Right lobe of liver (tissue), 6 donors: Measurements from ENCODE around the gene XKR3. TPM values are rescaled to one million over a fixed set of nuclear protein-coding genes. Genes with fewer than 3 reads are reported as not detected.
"Not testable (repeated sequence)": the region's sequence is repeated elsewhere in the genome, so short reads cannot be mapped to it uniquely, and the experiment has no call there.

ENCODE experiments used
- ATAC-seq, 4 donors: fragments of 200-7000 bp; cut with Tn5 transposase; one replicate each; pipeline ENCODE4 v1.9.1; 2020; ENCODE audit warnings: mild to moderate bottlenecking in 4 of 4, moderate library complexity in 4 of 4
- DNase-seq, 3 donors: peaks; one replicate each; pipeline ENCODE4 v3.0.0-alpha.2; 2020
- H3K27ac ChIP-seq, 3 donors: fragments of 200-600 bp; one replicate each; pipeline ENCODE4 v1.8.0; 2022
- H3K27me3 ChIP-seq, 2 donors: fragments of 200-600 bp; one replicate each; pipeline ENCODE4 v1.8.0; 2022
- H3K36me3 ChIP-seq, 4 donors: fragments of 200-600 bp; sonication (generic) in 1 of 4; one replicate each; pipeline versions ENCODE4 v1.5.1 to v1.8.0; 2017 to 2022; ENCODE audit warnings: control low read depth in 1 of 4
- H3K4me1 ChIP-seq, 4 donors: fragments of 200-600 bp; sonication (generic) in 1 of 4; one replicate each; pipeline versions ENCODE4 v1.5.1 to v1.8.0; 2017 to 2022; ENCODE audit warnings: control low read depth in 1 of 4
- H3K4me3 ChIP-seq, 3 donors: fragments of 200-600 bp; one replicate each; pipeline ENCODE4 v1.8.0; 2022
- H3K9me3 ChIP-seq, 4 donors: fragments of 200-600 bp; sonication (generic) in 1 of 4; one replicate each; pipeline versions ENCODE4 v1.5.1 to v1.8.0; 2017 to 2022; ENCODE audit warnings: control low read depth in 1 of 4
- CTCF ChIP-seq, 4 donors: fragments of 200-600 bp in 3 of 4; fragments of 450-650 bp in 1 of 4; IDR thresholded peaks; one replicate each; pipeline versions ENCODE4 v1.5.1 to v1.8.0; 2016 to 2022; ENCODE audit warnings: antibody characterized with exemption in 4 of 4, mild to moderate bottlenecking in 2 of 4
- POLR2A ChIP-seq: fragments of 450-650 bp; IDR thresholded peaks from one replicate; pipeline ENCODE4 v1.6.1; 2017; ENCODE audit warnings: antibody characterized with exemption, mild to moderate bottlenecking
- WGBS: methylation state at CpG from one replicate; pipeline ENCODE4 v1.1.6; 2018; ENCODE audit warnings: low coverage, low lambda C conversion rate; ENCODE audit not compliant: insufficient coverage; ENCODE audit errors: missing lambda C conversion rate; 5-methylcytosine and 5-hydroxymethylcytosine counted together
- intact Hi-C, 2 donors: fragments of 100-400 bp; cut with DNase I; formaldehyde crosslinking; loops; one replicate each; pipeline versions ENCODE4 v1.11.2 to v1.14.1; 2022
- total RNA-seq, 6 experiments: library from RNA; depleted of rRNA in 2 of 6; stranded (reverse); fragments of >200 nt in 2 of 6; fragmentation: NEBNext Ultra II Directional in 3 of 6; extraction: Animal tissue kit (Norgen Biotek cat#: 25700) in 3 of 6; gene quantifications; one replicate each; pipeline versions ENCODE4 v1.1.0 to v1.2.4, GENCODE V29; 2016 to 2023
- donor health status: DM: no; HTN: yes; CAD: no.
- donor health status: DM: no; HTN: no; CAD: no.
- donor health status: DM: no; HTN: no; CAD: no.
- donor health status: DM: no; HTN: yes; CAD: no.
- donor health status: DM: no; HTN: yes; CAD: no.

Gene XKR3
- total RNA-seq, 6 experiments from 2014 or later, result not detected

GRCh38 chr22:16801571-16801970, 23.6 kb downstream of the XKR3 start:
- no peak for TF ChIP-seq CTCF (IDR thresholded peaks at IDR 0.05)
- no peak for TF ChIP-seq POLR2A
- Histone ChIP-seq H3K27ac (no peak overlapping the region), H3K9me3 (no peaks in the 10 kb centered on the region), H3K36me3 (no peaks in the 10 kb centered on the region), H3K4me1 (no peaks in the 10 kb centered on the region), H3K27me3 (peaks cover 0 to 5% of the 10 kb centered on the region in 2 donors), H3K4me3 (no peak overlapping the region)
- WGBS, result 64% methylated on average over 3 of the region's 3 CpGs
- ATAC-seq (no peak), DNase-seq (no peak)
- intact Hi-C loops, result no loop called here

- intact Hi-C loops, result no loop called here
- WGBS, result 55% methylated on average over 2 of the region's 3 CpGs
- TF ChIP-seq CTCF (IDR thresholded peaks at IDR 0.05) (no peak), POLR2A (no peak)
- no peaks in the 10 kb centered on the region for H3K4me1 ChIP-seq
- no peaks in the 10 kb centered on the region for H3K36me3 ChIP-seq
- DNase-seq, result no peak
- no peak for ATAC-seq
- H3K27ac ChIP-seq, result no peak overlapping the region
- H3K27me3 ChIP-seq, result peaks cover 0 to 5% of the 10 kb centered on the region in 2 donors
- H3K9me3 ChIP-seq, result no peaks in the 10 kb centered on the region
- no peak overlapping the region for H3K4me3 ChIP-seq
Observed at GRCh38 chr22:16801088-16801487, 24.1 kb downstream of the XKR3 start.

GRCh38 chr22:16800358-16800757, 24.9 kb downstream of the XKR3 start:
- ATAC-seq, result no peak

GRCh38 chr22:16795504-16795903, 29.7 kb downstream of the XKR3 start:
- H3K9me3 ChIP-seq, H3K4me3 ChIP-seq, intact Hi-C loops, H3K27me3 ChIP-seq, H3K27ac ChIP-seq, ATAC-seq, H3K36me3 ChIP-seq, H3K4me1 ChIP-seq, DNase-seq: not testable (repeated sequence)
- WGBS, result 75% methylated on average over 1 of the region's 1 CpG

More at GRCh38 chr22:16800358-16800757, 24.9 kb downstream of the XKR3 start:
- intact Hi-C loops, result no loop called here
- Histone ChIP-seq H3K27me3 (no peaks in the 10 kb centered on the region), H3K36me3 (no peaks in the 10 kb centered on the region), H3K27ac (no peak overlapping the region), H3K4me3 (no peak overlapping the region), H3K9me3 (no peaks in the 10 kb centered on the region), H3K4me1 (no peaks in the 10 kb centered on the region)
- DNase-seq, result no peak
- no peak for TF ChIP-seq POLR2A
- no peak for TF ChIP-seq CTCF (IDR thresholded peaks at IDR 0.05)
- 41% methylated on average over 1 of the region's 1 CpG for WGBS

GRCh38 chr22:16793831-16794230, 31.4 kb downstream of the XKR3 start:
- Histone ChIP-seq H3K9me3 (no peaks in the 10 kb centered on the region), H3K36me3 (no peaks in the 10 kb centered on the region), H3K27ac (no peak overlapping the region), H3K4me3 (no peak overlapping the region), H3K27me3 (no peaks in the 10 kb centered on the region), H3K4me1 (no peaks in the 10 kb centered on the region)
- whole genome bisulfite sequencing, result 20% methylated on average over 1 of the region's 1 CpG
- TF ChIP-seq POLR2A (no peak), CTCF (IDR thresholded peaks at IDR 0.05) (no peak)
- DNase-seq, result no peak
- intact Hi-C loops, result no loop called here
- ATAC-seq, result no peak
